ENCODE data around the gene PIK3R2. TPM values are rescaled to one million over a fixed set of nuclear protein-coding genes. Genes with fewer than 3 reads are reported as not detected.
"Not testable (repeated sequence)": the region's sequence is repeated elsewhere in the genome, so short reads cannot be mapped to it uniquely, and the experiment has no call there.

Gene PIK3R2
- total RNA-seq, 1 donor from 2014 or later = 29.2 TPM

- no peak for DNase-seq (ENCODE audit: low spot score)
Observed at GRCh38 chr19:18155095-18156087, 2.4 kb downstream of the PIK3R2 start.

- DNase-seq (ENCODE audit: low spot score) = no peak
Observed at GRCh38 chr19:18156268-18156667, 3.3 kb downstream of the PIK3R2 start.

- DNase-seq (ENCODE audit: low spot score) = peak; percentile 94
Observed at GRCh38 chr19:18156841-18157464, 4.0 kb downstream of the PIK3R2 start.

- no peak for DNase-seq (ENCODE audit: low spot score)
Observed at GRCh38 chr19:18157465-18158063, 4.6 kb downstream of the PIK3R2 start.

GRCh38 chr19:18158467-18158866, 5.5 kb downstream of the PIK3R2 start:
- DNase-seq (ENCODE audit: low spot score) = no peak

- DNase-seq (ENCODE audit: low spot score) = not testable (repeated sequence)
Observed at GRCh38 chr19:18159059-18159616, 6.2 kb downstream of the PIK3R2 start.

GRCh38 chr19:18159810-18160209, 6.8 kb downstream of the PIK3R2 start:
- DNase-seq (ENCODE audit: low spot score) = no peak

- no peak for DNase-seq (ENCODE audit: low spot score)
Observed at GRCh38 chr19:18160493-18160970, 7.6 kb downstream of the PIK3R2 start.

- DNase-seq (ENCODE audit: low spot score) = no peak
Observed at GRCh38 chr19:18160971-18161635, 8.1 kb downstream of the PIK3R2 start.

GRCh38 chr19:18161636-18162002, 8.7 kb downstream of the PIK3R2 start:
- DNase-seq (ENCODE audit: low spot score) = no peak

- DNase-seq (ENCODE audit: low spot score) = no peak
Observed at GRCh38 chr19:18164072-18164471, 11.1 kb downstream of the PIK3R2 start.

- DNase-seq (ENCODE audit: low spot score) = no peak
Observed at GRCh38 chr19:18165794-18166544, 13.0 kb downstream of the PIK3R2 start.

- no peak for DNase-seq (ENCODE audit: low spot score)
Observed at GRCh38 chr19:18167011-18167410, 14.0 kb downstream of the PIK3R2 start.

- no peak for DNase-seq (ENCODE audit: low spot score)
Observed at GRCh38 chr19:18167975-18168645, 15.1 kb downstream of the PIK3R2 start.

- no peak for DNase-seq (ENCODE audit: low spot score)
Observed at GRCh38 chr19:18168673-18169381, 15.9 kb downstream of the PIK3R2 start.

GRCh38 chr19:18170714-18171255, 17.8 kb downstream of the PIK3R2 start:
- peak; percentile 50 for DNase-seq (ENCODE audit: low spot score)

GRCh38 chr19:18171605-18172327, 18.8 kb downstream of the PIK3R2 start:
- DNase-seq (ENCODE audit: low spot score) = no peak

- DNase-seq (ENCODE audit: low spot score) = no peak
Observed at GRCh38 chr19:18172331-18173053, 19.5 kb downstream of the PIK3R2 start.

Data from ureter (tissue), 1 donor.